Measurements from ENCODE around the gene NECAB2.

NECAB2 gene

GRCh38 chr16:83935858-83936255 is 32.2 kb upstream of the NECAB2 start:
- no peak for DNase-seq (ENCODE audit: low spot score)
- in situ Hi-C loops (cut with MboI; ENCODE audit: low sequenced_read_pairs, unreplicated experiment), result no loop called here
- no peak for TF ChIP-seq CTCF (IDR thresholded peaks at IDR 0.05; ENCODE audit: borderline replicate concordance, control extremely low read depth, extremely low read depth, insufficient read depth, missing control alignments)

- TF ChIP-seq CTCF (IDR thresholded peaks at IDR 0.05; ENCODE audit: borderline replicate concordance, control extremely low read depth, extremely low read depth, insufficient read depth, missing control alignments), result no peak
- in situ Hi-C loops (cut with MboI; ENCODE audit: low sequenced_read_pairs, unreplicated experiment), result no loop called here
- no peak for DNase-seq (ENCODE audit: low spot score)
Measured at GRCh38 chr16:83936581-83937165, 31.4 kb upstream of the NECAB2 start.

DNA sequence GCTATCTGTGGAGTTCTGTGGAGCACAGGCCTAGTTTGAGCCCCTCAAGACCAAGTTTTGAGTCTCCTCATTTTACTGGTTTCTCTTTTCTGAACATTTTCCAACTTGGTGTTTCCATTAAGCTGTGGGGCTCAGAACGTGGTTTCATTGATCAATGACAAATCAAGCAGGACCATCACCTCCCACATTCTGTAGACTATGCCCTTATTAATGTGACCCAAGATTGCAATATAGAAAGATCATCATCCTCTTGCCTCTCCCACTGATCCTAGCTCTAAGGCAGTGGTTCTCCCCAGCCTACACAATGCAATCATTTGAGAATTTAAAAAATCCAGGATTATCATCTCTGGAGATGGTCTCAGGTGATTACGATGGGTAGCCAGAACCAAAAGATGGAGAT is 30.8 kb upstream of the NECAB2 start:
- in situ Hi-C loops (cut with MboI; ENCODE audit: low sequenced_read_pairs, unreplicated experiment), result no loop called here
- TF ChIP-seq CTCF (IDR thresholded peaks at IDR 0.05; ENCODE audit: borderline replicate concordance, control extremely low read depth, extremely low read depth, insufficient read depth, missing control alignments), result no peak

DNA sequence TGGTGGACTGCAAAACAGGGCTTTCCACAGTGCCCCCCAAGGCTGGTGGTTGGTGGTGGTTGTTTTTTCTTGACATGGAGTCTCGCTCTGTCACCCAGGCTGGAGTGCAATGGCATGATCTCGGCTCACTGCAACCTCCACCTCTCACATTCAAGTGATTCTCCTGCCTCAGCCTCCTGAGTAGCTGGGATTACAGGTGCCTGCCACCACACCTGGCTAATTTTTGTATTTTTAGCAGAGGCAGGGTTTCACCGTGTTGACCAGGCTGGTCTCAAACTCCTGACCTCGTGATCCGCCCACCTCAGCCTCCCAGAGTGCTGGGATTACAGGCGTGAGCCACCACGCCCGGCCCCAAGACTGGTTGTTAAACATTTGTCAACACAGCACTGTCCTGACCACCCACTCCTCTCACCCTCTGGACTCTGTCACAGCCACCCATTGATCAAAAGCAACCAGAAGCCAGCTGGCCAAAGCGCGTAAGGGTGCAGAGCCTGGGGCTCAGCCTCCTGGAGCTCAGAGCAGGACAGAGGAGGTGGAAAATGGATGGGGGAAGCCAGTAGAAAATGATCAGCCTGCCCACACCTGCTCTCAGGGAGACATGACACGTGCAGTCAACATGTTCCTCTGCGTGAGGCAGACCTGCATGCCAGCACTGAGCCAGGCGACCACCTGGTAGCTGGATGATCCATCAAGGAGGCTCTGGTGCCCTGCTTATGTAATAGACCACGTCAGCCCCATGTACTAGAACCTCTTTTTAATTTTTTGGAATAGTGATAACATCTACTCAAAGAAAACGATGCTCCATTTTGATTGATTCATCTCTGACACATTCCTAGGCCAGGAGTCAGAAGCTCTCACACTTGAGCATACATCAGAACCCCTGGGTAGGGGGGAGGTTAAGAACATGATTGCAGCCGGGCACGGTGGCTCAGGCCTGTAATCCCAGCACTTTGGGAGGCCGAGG is 29.8 kb upstream of the NECAB2 start:
- no peak for DNase-seq (ENCODE audit: low spot score)
- in situ Hi-C loops (cut with MboI; ENCODE audit: low sequenced_read_pairs, unreplicated experiment), result no loop called here
- no peak for TF ChIP-seq CTCF (IDR thresholded peaks at IDR 0.05; ENCODE audit: borderline replicate concordance, control extremely low read depth, extremely low read depth, insufficient read depth, missing control alignments)

More for the DNA sequence above, 30.8 kb upstream of the NECAB2 start:
- no peak for DNase-seq (ENCODE audit: low spot score)

DNA sequence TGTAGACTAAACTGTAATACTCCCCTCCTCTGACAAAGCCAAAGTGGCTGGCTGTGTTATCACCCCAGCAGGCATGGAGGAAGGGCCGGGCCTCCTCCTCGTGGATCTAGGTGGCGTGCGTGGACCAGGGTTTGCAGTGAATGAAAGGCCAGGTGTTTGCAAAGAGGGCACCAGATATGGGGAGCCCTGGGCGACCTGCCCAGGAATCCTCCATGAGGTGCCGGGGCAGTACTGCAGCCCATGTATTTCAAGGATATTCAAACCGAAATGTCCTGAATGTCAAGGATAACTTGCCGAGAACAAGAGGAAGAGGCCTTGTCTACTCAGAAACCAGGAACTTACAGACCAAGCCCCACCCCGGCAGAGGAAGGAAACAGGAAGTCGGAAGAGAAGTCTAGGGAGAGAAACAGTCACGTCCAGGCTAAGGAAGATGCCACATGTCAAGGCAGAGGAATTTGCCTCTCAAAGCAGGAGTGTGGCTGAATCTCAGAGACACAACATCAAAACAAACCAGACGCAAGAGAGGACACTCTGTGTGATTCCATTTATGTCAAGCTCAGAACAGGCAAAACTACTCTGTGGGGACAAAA is 28.7 kb upstream of the NECAB2 start:
- DNase-seq (ENCODE audit: low spot score), result no peak
- no peak for TF ChIP-seq CTCF (IDR thresholded peaks at IDR 0.05; ENCODE audit: borderline replicate concordance, control extremely low read depth, extremely low read depth, insufficient read depth, missing control alignments)
- in situ Hi-C loops (cut with MboI; ENCODE audit: low sequenced_read_pairs, unreplicated experiment), result no loop called here

DNA sequence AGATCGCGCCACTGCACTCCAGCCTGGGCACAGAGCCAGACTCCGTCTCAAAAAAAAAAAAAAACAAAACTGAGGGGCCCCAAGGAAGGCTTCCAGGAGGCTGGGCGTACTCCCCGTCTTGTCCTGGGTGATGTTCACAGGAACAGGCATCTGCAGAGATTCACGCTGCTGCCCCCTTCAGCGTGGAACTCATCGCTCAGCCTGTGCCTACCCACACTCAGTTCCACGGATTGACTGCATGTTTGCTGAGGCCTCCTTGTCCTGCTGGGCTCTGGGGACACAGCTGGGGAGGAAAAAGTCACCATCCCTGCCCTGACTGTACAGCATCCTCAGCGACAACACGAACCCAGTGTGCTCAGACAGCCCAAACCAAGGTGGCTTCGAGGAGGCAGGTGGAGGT is 27.9 kb upstream of the NECAB2 start:
- no peak for DNase-seq (ENCODE audit: low spot score)
- in situ Hi-C loops (cut with MboI; ENCODE audit: low sequenced_read_pairs, unreplicated experiment), result no loop called here
- TF ChIP-seq CTCF (IDR thresholded peaks at IDR 0.05; ENCODE audit: borderline replicate concordance, control extremely low read depth, extremely low read depth, insufficient read depth, missing control alignments), result no peak
